Breast epithelium (tissue), 3 donors: ENCODE data around the gene NCK2.

ENCODE experiments used
- CTCF ChIP-seq, 3 donors: fragments of 450-650 bp; IDR thresholded peaks; one replicate each; pipeline ENCODE4 v1.5.1; 2016 to 2017; ENCODE audit warnings: antibody characterized with exemption in 3 of 3, mild to moderate bottlenecking in 3 of 3, moderate library complexity in 3 of 3
- POLR2A ChIP-seq: fragments of 450-650 bp; IDR thresholded peaks from one replicate; pipeline ENCODE4 v1.6.1; 2016; ENCODE audit warnings: antibody characterized with exemption, mild to moderate bottlenecking, moderate library complexity
- POLR2AphosphoS5 ChIP-seq, 3 donors: sonication (generic); formaldehyde crosslinking; IDR thresholded peaks; one replicate each; pipeline ENCODE4 v1.6.1; 2017; ENCODE audit warnings: antibody characterized with exemption in 3 of 3

GRCh38 chr2:105882341-105882740 is 137.6 kb downstream of the NCK2 start:
- TF ChIP-seq CTCF (IDR thresholded peaks at IDR 0.05) (no peak), POLR2A (no peak), POLR2AphosphoS5 (IDR thresholded peaks at IDR 0.05) (no peak)
